GM21367 (cell line): ENCODE data around the gene BICD1.
"Not testable (repeated sequence)": the region's sequence is repeated elsewhere in the genome, so short reads cannot be mapped to it uniquely, and the experiment has no call there.

Source experiments
- ATAC-seq: cut with Tn5 transposase; IDR thresholded peaks from one replicate; pipeline ENCODE4 v1.9.1; 2021; ENCODE audit not compliant: unreplicated experiment

BICD1 gene

DNA sequence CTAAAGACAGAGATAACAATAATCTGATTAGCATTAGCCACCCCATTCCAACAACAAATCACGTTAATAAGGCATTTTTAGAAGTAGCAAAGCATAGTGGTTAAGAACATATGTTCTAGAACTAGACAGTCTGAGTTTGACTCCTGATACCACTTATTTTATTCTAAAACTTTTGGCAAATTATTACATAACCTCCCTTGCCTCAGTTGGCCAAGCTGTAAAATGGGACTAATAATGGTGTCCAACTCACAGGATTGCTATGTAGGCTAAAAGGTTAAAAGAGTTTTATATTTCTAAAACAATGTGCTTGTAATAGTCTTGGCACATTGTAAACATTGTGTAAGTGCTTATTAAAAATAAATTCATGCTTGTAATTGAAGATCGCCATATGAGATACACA lies 168.0 kb downstream of the BICD1 start:
- no peak for ATAC-seq

GRCh38 chr12:32275520-32275919 lies 168.9 kb downstream of the BICD1 start:
- not testable (repeated sequence) for ATAC-seq

DNA sequence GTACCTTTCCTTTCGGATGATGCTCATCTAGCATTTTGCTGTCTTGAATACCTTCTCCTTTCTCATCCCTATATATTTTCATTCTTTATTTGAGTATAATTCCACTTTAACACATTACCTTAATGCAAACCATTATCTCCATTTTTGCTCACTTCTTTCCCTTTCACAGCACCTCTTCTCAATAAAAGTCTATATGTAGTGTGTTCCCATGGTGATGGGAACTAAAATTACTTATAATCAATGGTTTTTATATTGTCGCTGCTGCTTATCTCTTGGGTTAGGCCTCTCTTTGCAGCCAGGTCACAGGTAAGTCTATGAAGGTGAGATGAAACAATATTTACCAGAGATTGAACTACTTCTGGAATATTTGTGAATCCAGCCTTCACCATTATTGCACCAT lies 171.1 kb downstream of the BICD1 start:
- ATAC-seq = no peak

- no peak for ATAC-seq
Measured at GRCh38 chr12:32281098-32281497, 174.5 kb downstream of the BICD1 start.

GRCh38 chr12:32284561-32284960 lies 177.9 kb downstream of the BICD1 start:
- no peak for ATAC-seq

DNA sequence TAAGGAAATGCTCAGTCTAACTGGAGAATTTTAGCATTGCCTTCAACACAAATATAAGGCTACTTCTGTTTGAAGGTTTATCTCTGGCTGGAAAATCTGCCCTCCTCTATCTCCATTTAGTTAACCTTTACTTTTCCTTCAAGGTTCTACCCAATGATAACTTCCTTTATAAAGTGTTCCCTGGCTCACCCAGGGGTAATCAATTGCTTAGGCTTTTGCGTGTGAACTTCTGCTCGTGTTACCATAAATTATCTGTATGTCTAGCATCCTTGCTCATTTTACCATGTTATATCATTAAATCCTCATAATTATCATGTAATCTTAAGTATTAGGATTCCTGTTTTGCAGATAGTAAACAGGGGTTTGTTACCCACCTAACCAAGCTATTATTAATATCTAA lies 178.4 kb downstream of the BICD1 start:
- ATAC-seq = no peak

DNA sequence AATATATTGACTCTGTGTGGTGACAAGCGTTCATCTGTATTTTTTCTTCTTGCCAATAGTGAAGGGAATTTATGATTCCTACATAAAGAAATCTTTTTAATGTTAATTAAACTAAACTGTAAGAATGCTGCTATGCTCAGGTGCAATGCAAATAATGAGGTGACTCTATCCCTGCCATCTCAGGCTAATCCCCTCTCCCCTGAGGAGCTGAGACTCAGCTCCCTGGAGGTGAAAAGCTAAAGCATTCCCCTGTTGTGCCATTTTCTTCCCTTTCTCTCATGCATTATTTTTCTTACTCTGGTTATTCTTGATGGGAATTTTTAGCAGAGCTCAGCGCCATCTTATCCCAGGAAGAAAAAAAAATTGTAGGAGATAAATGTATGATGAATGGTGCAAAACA lies 178.8 kb downstream of the BICD1 start:
- no peak for ATAC-seq

DNA sequence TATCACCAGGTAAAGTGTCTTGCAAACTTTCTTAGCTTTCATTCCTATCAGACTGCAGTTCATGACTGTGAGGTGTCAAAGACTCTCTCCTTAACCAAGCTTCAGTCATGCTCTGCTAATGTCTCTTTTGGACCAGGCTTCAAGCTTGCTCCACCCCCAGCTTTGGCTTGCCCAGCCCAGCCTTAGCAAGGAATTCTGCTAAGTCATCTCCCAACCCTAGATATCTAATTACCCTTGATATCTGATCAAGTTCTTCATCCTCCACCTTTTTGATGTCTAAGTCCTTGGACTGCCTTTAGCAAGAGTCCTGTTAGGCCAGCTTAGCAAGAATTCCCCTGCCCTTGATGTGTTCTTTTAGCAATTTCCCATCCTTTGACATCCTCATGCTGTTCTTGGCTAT lies 183.8 kb downstream of the BICD1 start:
- no peak for ATAC-seq

DNA sequence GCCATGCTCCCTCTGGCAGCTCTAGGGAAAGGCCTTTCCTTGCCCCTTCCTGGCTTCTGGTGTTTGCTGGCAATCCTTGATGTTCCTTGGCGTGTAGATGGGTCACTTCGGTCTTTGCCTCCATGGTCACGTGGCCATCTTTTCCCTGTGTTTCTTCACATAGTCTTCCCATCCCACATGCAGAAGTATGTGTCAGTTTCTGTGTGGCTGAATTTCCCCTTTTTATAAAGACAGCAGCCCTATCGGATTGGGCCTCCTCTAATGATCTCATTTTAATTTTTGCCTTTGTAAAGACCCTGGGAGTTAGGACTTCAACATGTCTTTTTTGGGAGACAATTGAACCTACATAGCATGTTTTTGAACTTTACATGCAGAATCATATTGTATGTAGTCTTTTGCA lies 185.5 kb downstream of the BICD1 start:
- no peak for ATAC-seq

DNA sequence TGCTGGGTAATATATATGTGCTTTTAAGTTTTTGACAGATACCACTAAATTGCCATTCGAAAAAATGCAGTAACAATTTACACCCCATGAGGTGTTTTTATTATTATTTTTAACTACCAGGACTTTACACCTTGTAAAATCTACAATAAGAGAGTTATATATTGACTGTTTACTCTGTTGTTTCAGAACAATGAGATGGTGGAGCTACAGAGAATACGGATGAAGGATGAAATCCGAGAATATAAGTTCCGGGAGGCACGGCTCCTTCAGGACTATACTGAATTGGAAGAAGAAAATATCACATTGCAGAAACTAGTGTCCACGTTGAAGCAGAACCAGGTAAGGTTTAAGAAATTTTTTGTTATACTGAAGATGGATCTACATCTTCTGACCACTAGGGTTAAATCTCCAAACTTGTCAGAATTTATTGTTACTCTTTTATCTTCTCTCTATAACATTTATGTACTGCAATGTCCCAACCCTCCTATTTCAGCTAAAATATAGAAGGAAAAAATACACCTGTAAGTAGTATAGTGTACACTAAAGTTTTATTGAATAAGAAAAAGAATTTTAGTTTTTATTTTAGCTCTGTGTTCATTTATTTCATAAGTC lies 187.3 kb downstream of the BICD1 start:
- ATAC-seq = no peak

DNA sequence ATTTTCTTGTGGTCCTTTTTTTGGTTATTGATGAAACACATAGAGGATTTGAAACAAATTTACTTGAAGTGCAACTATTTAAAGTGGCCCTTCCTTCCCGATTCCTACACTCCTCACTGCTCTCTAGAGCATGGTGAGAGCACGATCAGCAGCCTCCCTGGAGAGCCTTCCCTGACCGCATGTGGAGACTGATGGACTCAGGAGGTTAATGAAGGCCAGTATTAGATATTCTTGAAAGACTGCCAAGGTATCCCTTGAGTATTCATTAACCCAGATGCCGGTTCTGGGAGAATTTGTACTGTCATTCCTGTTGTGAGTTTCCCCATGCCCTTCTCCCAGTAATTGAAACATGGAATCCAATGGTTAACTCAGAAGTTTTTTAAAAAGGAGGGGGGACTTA lies 189.9 kb downstream of the BICD1 start:
- ATAC-seq = no peak

GRCh38 chr12:32298917-32299316 lies 192.3 kb downstream of the BICD1 start:
- no peak for ATAC-seq

DNA sequence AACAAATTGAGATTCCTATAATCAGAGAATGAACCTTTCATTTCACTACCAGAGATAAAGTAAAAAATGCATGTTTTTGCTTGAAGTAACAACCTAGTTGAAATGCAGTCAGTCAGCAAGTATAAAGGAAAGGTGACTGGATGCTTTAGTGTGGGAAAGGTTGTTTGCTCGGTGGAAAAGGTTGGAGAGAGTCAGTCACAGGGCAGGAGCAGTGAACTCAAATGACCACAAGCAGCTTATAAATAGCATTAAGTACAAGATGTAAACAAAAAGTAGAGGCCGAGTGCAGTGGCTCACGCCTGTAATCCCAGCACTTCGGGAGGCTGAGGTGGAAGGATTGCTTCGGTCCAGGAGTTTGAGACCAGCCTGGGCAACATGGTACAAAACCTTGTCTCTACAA lies 194.6 kb downstream of the BICD1 start:
- ATAC-seq = no peak

GRCh38 chr12:32302218-32303173 lies 195.8 kb downstream of the BICD1 start:
- peak; percentile 76 for ATAC-seq

DNA sequence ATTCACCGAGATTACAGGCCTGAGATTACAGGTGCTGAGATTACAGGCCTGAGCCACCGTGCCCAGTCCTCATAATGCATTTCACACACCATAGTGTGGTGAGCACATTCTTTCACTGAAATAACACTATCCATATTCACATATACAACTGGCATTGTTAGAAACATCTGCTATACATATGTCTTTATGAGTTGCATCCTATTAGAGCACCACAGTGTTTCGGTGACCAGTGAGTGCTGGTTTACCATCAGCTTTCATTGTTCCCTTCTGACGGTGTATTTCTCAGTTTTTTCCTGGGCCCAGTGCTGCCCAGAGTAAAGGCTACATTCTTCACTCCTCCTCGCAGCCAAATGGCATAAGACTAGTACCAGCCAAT lies 196.5 kb downstream of the BICD1 start:
- ATAC-seq = no peak

GRCh38 chr12:32305163-32305562 lies 198.5 kb downstream of the BICD1 start:
- no peak for ATAC-seq

DNA sequence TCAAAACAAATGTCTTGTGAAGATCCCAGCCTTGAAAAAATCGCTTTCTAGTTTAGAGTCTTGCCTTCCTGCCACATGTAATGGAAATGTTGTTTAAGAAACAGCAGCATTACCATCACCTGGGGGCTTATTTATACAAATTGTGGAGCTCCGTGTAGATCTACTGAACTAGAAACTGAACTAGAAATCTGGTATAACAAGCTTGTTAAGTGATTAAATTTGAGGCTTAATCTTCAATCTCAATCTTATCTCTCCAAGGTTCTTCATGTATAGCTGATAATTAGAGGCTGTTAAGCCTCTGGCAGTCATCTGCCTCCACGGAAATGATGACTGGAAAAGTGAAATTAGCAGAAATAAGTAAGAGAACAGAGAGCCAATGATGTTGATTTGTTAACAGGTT lies 200.7 kb downstream of the BICD1 start:
- no peak for ATAC-seq

DNA sequence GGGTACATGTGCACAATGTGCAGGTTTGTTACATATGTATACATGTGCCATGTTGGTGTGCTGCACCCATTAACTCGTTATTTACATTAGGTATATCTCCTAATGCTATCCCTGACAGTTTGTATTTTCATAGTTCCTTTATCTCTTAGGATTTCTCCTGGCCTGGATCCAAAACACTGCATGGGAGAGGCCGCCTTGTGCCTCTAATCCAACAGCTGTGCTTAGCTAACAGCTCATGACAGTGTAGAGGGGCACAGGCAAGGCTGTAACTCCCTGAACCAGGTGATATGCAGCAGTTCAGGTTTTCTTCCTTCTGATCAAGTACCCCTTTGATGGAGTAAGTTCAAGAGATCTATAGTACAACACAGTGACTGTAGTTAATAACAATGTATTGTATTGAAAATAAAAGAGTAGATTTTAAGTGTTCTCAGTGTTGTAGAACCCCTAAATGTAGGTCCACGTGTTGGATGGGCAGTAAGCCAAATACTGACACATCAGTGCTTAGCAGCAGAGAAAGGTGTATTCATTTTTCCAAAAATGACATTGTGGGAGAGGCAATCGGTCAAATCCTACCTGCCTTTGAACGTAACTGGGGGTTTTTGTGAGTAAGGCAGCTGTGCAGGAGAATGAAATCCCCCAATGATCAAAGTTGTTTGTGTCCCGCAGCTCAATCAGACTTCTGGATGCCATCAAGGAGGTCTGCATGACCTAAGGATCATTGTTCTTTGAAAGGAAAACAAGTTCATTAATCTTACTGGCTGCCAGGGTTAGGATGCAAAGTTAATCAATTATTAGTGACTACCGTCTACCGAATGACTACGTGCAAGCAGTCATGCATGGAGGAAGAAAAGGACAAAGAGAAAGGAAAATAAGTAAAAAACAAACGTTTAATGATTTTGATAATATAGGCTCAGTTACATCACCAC lies 203.4 kb downstream of the BICD1 start:
- no peak for ATAC-seq

DNA sequence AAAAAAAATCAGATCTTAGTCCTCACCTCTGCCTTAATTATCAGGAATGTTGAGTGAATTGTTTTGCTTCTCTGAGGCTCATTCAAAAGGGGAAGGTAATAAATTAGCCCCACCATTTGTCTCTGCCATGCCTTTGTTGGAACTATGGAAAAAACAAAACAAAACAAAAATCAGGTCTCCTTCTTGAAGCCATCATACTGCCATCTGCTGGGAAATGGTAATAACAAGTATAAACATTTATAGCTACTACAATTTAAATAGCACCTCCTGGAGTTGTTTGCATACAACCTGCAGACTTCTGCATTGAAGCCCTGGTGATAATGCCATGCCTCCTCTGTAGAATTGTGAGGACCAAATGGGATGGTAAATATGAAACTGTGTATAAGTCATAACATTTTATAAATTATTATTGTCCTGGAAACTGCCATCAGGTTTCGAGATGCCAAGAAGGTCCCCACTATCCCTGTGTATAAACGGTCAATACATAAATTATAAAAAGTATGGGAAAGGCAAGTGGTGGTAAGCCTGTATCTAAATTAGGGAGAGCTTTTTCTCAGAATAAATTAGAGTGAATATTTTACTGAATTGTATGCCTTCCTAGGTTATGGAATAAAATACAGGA lies 205.5 kb downstream of the BICD1 start:
- ATAC-seq = no peak

- no peak for ATAC-seq
Measured at GRCh38 chr12:32322354-32322753, 215.7 kb downstream of the BICD1 start.

- ATAC-seq = no peak
Measured at GRCh38 chr12:32331133-32331532, 224.5 kb downstream of the BICD1 start.
